Smooth muscle cell (in vitro differentiated cells): ENCODE measurements around the gene NAPEPLD. TPM values are rescaled to one million over a fixed set of nuclear protein-coding genes. Genes with fewer than 3 reads are reported as not detected.
"Not testable (repeated sequence)": the region's sequence is repeated elsewhere in the genome, so short reads cannot be mapped to it uniquely, and the experiment has no call there.

Experiments
- DNase-seq: peaks from one replicate; lab custom pipeline; 2025; ENCODE audit not compliant: unreplicated experiment; lab: John Stamatoyannopoulos, UW
- H2AFZ ChIP-seq: fragments of 200-600 bp; sonication (generic); 2 replicates; pipeline ENCODE4 v1.6.0; 2016; ENCODE audit warnings: antibody characterized with exemption, low read depth, mild to moderate bottlenecking
- H3F3A ChIP-seq: fragments of 200-600 bp; sonication (generic); 2 replicates; pipeline ENCODE4 v1.6.0; 2017; ENCODE audit warnings: antibody characterized with exemption, low read depth
- H3K27ac ChIP-seq: fragments of 200-600 bp; sonication (generic); 2 replicates; pipeline ENCODE4 v1.5.1; 2016; ENCODE audit warnings: low read depth, mild to moderate bottlenecking
- H3K27me3 ChIP-seq: fragments of 200-600 bp; sonication (generic); 2 replicates; pipeline ENCODE4 v1.6.1; 2016; ENCODE audit warnings: low read depth, mild to moderate bottlenecking
- H3K36me3 ChIP-seq: fragments of 200-600 bp; sonication (generic); 2 replicates; pipeline ENCODE4 v1.5.1; 2016; ENCODE audit warnings: low read depth
- H3K4me1 ChIP-seq: fragments of 200-600 bp; sonication (generic); 2 replicates; pipeline ENCODE4 v1.5.1; 2016; ENCODE audit warnings: low read depth
- H3K4me2 ChIP-seq: fragments of 200-600 bp; sonication (generic); 2 replicates; pipeline ENCODE4 v1.6.0; 2016; ENCODE audit warnings: mild to moderate bottlenecking
- H3K4me3 ChIP-seq: fragments of 200-600 bp; sonication (generic); 2 replicates; pipeline ENCODE4 v1.5.1; 2016; ENCODE audit warnings: mild to moderate bottlenecking
- H3K79me2 ChIP-seq: fragments of 200-600 bp; sonication (generic); 2 replicates; pipeline ENCODE4 v1.6.0; 2016; ENCODE audit warnings: low read depth, mild to moderate bottlenecking
- H3K9ac ChIP-seq: fragments of 200-600 bp; sonication (generic); 2 replicates; pipeline ENCODE4 v1.6.0; 2016; ENCODE audit warnings: low read depth
- H3K9me3 ChIP-seq: fragments of 200-600 bp; sonication (generic); replicated peaks from 2 replicates; pipeline ENCODE4 v1.5.1; 2016; ENCODE audit warnings: low read depth
- H4K20me1 ChIP-seq: fragments of 200-600 bp; sonication (generic); 2 replicates; pipeline ENCODE4 v1.6.0; 2016; ENCODE audit warnings: low read depth
- CTCF ChIP-seq: fragments of 200-600 bp; sonication (generic); IDR thresholded peaks from 2 replicates; pipeline ENCODE4 v1.5.1; 2017; ENCODE audit warnings: borderline replicate concordance, mild to moderate bottlenecking, antibody characterized with exemption; ENCODE audit not compliant: insufficient read depth, poor library complexity, severe bottlenecking
- WGBS: methylation state at CpG from one replicate; pipeline ENCODE4 v1.1.7; 2016; ENCODE audit warnings: low lambda C conversion rate; 5-methylcytosine and 5-hydroxymethylcytosine counted together
- polyA plus RNA-seq: library from polyadenylated mRNA; unstranded; fragments of >200 nt; fragmentation: Nextera tagmentation; extraction: Ambion mirVana; gene quantifications from 2 replicates; pipeline ENCODE4 v1.2.1, GENCODE V29; 2016
- total RNA-seq: library from RNA; depleted of rRNA; stranded (reverse); fragments of >200 nt; gene quantifications from 2 replicates; pipeline ENCODE4 v1.2.3, GENCODE V29; 2014

Gene NAPEPLD
- total and polyA plus RNA-seq, 2 experiments from 2014 or later, result 4.1 to 6.2 TPM

GRCh38 chr7:103151993-103152676 lies 3.2 kb upstream of the NAPEPLD start:
- H3K27ac ChIP-seq, H3K4me3 ChIP-seq, DNase-seq, H3F3A ChIP-seq, H3K9me3 ChIP-seq, H4K20me1 ChIP-seq, H3K27me3 ChIP-seq, H3K9ac ChIP-seq, H2AFZ ChIP-seq, H3K36me3 ChIP-seq, H3K4me2 ChIP-seq: not testable (repeated sequence)
- WGBS, result 97% methylated on average over 8 of the region's 8 CpGs
- peaks cover 19% of the 10 kb centered on the region for H3K4me1 ChIP-seq
- H3K79me2 ChIP-seq, result peaks cover 13% of the 10 kb centered on the region

GRCh38 chr7:103150192-103150591 lies 1.3 kb upstream of the NAPEPLD start:
- Histone ChIP-seq H3K4me3 (peak overlapping the region; percentile 87), H4K20me1 (no peaks in the 10 kb centered on the region), H3F3A (peaks cover 8% of the 10 kb centered on the region), H2AFZ (peak overlapping the region; percentile 93), H3K9me3 (no peaks in the 10 kb centered on the region), H3K36me3 (no peaks in the 10 kb centered on the region), H3K4me2 (peak overlapping the region; percentile 91), H3K9ac (no peak overlapping the region), H3K79me2 (peaks cover 19% of the 10 kb centered on the region), H3K27me3 (no peaks in the 10 kb centered on the region), H3K4me1 (peaks cover 26% of the 10 kb centered on the region), H3K27ac (peak overlapping the region; percentile 92)
- no peak for TF ChIP-seq CTCF
- no peak for DNase-seq

- H3K79me2 ChIP-seq, result peaks cover 19% of the 10 kb centered on the region
- peaks cover 8% of the 10 kb centered on the region for H3F3A ChIP-seq
- no peak for TF ChIP-seq CTCF
- peak overlapping the region; percentile 87 for H3K4me3 ChIP-seq
- H4K20me1 ChIP-seq, result no peaks in the 10 kb centered on the region
- no peaks in the 10 kb centered on the region for H3K9me3 ChIP-seq
- H3K27ac ChIP-seq, result peak overlapping the region; percentile 92
- H3K9ac ChIP-seq, result peak overlapping the region; percentile 91
- H3K4me1 ChIP-seq, result peaks cover 26% of the 10 kb centered on the region
- peak overlapping the region; percentile 91 for H3K4me2 ChIP-seq
- no peaks in the 10 kb centered on the region for H3K27me3 ChIP-seq
- WGBS, result 88% methylated on average over 11 of the region's 11 CpGs
- H2AFZ ChIP-seq, result peak overlapping the region; percentile 93
- no peak for DNase-seq
- H3K36me3 ChIP-seq, result no peaks in the 10 kb centered on the region
These were observed 895 bp upstream of the NAPEPLD start for GRCh38 chr7:103149808-103150180.

GRCh38 chr7:103148131-103148993 lies 537 bp downstream of the NAPEPLD start:
- H3K27ac ChIP-seq, result peak overlapping the region; percentile 92
- no peaks in the 10 kb centered on the region for H3K27me3 ChIP-seq
- peak overlapping the region; percentile 87 for H3K4me3 ChIP-seq
- TF ChIP-seq CTCF, result no peak
- no peak for DNase-seq
- peak overlapping the region; percentile 91 for H3K9ac ChIP-seq
- peaks cover 8% of the 10 kb centered on the region for H3F3A ChIP-seq
- H3K4me1 ChIP-seq, result peaks cover 26% of the 10 kb centered on the region
- no peaks in the 10 kb centered on the region for H4K20me1 ChIP-seq
- WGBS, result 7% methylated on average over 13 of the region's 13 CpGs
- H3K9me3 ChIP-seq, result no peaks in the 10 kb centered on the region
- no peaks in the 10 kb centered on the region for H3K36me3 ChIP-seq
- H3K4me2 ChIP-seq, result peak overlapping the region; percentile 91
- H3K79me2 ChIP-seq, result peaks cover 19% of the 10 kb centered on the region
- H2AFZ ChIP-seq, result peak overlapping the region; percentile 93

GRCh38 chr7:103144754-103145153 lies 4.1 kb downstream of the NAPEPLD start:
- not testable (repeated sequence) for H3K4me3 ChIP-seq, H3K9me3 ChIP-seq, H4K20me1 ChIP-seq, H2AFZ ChIP-seq, DNase-seq, H3K4me2 ChIP-seq, H3K27me3 ChIP-seq, H3K9ac ChIP-seq, H3K27ac ChIP-seq, H3K36me3 ChIP-seq, H3F3A ChIP-seq
- peaks cover 19% of the 10 kb centered on the region for H3K79me2 ChIP-seq
- H3K4me1 ChIP-seq, result peaks cover 22% of the 10 kb centered on the region
- WGBS, result 96% methylated on average over 2 of the region's 2 CpGs
